Activated T-cell treated with anti-CD3 and anti-CD28 coated beads, Interleukin-2, amount 50 U/mL, for 48 hours (primary cell): ENCODE data around the gene STAT5A.
"Not testable (repeated sequence)": the region's sequence is repeated elsewhere in the genome, so short reads cannot be mapped to it uniquely, and the experiment has no call there.

Experiments used
- DNase-seq, 2 experiments: peaks; one replicate each; pipeline ENCODE4 v3.0.0-alpha.2; 2020

The STAT5A gene

GRCh38 chr17:42338427-42338985, 50.2 kb downstream of the STAT5A start:
- DNase-seq: no peak

- DNase-seq: no peak
These were observed 50.9 kb downstream of the STAT5A start for GRCh38 chr17:42339221-42339620.

GRCh38 chr17:42340691-42341127, 52.4 kb downstream of the STAT5A start:
- peak; percentile 77 to 78 for DNase-seq

GRCh38 chr17:42341568-42341967, 53.3 kb downstream of the STAT5A start:
- DNase-seq: no peak

- peak in 1 of 2 experiments; percentile 68 for DNase-seq
These were observed 54.1 kb downstream of the STAT5A start for GRCh38 chr17:42342242-42343008.

DNA sequence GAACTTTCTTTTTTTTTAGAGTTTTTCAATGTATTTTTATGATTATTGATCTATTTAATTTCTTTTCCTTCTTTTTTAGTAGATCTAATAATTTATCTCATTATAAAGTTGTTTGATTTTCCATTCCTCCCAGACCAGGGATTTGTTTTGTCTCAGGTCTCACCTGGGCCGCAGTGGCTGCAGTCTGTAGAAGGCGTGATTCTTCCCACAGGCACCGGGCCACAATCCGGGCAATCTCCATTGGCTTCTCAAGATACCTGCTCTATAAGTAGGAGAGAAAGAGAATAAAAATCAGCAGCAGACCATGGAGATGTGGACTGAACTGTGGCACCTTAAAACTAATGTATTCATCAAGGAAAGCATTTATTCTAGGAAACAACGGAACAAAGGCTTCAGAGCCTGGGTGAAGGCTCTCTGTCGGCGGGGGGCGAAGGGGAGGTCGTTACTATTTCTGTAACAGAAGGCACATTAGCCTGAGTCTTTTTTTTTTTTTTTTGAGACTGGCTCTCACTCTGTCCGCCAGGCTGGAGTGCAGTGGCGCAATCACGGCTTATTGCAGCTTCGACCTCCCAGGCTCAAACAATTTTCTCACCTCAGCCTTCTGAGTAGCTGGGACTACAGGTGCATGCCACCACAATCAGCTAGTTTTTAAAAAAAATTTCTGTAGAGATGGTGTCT, 57.2 kb downstream of the STAT5A start:
- no peak for DNase-seq

- no peak for DNase-seq
These were observed 58.2 kb downstream of the STAT5A start for GRCh38 chr17:42346481-42346880.

GRCh38 chr17:42347198-42347597, 58.9 kb downstream of the STAT5A start:
- no peak for DNase-seq

DNA sequence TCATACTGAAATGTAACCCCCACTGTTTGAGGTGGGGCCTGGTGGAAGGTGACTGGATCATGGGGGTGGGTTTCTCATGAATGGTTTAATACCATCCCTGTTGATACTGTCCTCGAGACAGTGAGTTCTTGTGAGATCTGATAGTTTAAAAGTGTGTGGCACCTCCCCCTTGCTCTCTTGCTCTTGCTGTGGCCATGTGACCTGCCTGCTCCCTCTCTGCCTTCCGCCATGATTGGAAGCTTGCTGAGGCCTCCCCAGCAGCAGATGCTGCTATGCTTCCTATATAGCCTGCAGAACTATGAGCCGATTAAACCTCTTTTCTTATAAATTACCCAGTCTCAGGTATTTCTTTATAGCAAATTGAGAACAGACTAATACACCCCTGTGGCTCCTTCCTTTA, 59.3 kb downstream of the STAT5A start:
- no peak for DNase-seq

DNA sequence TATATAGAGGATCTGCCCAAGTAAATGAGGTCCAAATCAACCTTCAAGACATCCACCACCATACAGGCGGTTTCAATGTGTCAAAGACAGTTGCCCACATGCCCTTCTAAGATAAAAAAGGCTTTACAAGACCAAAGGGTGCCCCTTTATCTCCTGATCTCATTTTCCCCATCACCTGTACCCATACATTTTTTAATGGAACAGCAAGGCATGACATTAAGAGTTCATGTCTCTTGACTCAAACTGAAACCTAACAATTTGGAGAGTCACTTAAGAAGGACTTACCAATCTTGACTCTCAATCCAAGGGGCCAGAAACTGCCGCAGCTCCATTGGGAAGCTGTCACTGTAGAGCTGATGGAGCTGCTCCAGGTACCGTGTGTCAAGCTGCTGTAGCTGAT, 59.8 kb downstream of the STAT5A start:
- DNase-seq: no peak

DNA sequence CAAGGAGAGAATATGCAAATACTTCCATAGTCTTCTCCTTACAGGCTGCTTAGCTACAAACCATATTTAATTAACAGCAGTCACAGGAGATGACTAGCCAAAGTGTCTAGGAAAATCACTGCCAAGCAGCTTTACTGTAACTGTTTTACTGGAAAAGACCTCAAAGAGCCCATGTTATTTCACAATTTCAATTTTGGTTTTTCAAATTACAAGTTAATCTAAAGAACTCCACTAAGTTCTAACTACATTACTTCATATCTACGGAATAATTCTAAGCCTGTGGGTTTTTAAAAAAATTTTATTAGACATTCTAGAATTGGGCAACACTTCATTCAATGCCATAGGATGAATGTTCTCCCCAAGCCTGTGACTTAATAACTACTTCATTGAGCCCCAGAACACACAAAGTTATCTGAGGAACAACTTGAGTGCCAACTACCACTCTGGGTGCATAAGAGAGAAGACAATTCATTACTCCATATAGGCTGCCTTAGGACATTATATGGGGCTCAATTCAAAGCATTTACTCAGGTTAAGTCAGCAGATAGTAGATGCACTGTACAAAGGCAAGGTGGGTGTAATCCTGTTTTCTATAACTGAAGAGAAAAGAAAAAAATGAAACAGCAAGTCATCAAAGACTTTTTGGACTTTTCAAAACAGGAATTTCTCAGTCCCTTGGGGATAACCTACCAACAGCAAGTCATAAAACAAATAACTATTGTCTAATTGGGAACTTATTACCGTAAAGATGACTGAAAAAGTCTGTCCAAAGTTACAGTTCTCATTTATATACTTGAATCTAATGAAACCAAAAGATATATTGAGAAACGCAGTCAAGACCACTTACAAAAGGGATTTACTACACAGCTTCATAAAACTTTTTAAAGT, 66.9 kb downstream of the STAT5A start:
- DNase-seq: no peak

DNA sequence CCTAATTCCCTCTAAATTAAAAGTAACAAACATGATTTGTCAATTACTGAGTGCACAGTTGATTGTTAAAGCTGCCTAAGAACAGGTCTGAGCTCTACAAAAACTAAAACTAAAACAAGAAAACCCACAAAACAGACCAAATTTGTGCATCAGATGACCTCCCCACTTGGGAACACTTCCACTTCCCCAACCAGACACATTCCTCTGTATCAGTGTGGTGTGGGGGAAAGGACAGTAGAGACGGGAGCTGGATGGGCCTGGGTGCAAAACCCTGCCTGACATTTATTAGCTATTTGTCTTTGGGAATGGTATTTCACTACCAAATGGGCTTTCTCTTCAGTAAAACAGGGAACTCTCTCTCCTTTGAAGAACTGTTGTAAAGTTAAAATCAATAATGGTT, 70.1 kb downstream of the STAT5A start:
- DNase-seq: no peak

DNA sequence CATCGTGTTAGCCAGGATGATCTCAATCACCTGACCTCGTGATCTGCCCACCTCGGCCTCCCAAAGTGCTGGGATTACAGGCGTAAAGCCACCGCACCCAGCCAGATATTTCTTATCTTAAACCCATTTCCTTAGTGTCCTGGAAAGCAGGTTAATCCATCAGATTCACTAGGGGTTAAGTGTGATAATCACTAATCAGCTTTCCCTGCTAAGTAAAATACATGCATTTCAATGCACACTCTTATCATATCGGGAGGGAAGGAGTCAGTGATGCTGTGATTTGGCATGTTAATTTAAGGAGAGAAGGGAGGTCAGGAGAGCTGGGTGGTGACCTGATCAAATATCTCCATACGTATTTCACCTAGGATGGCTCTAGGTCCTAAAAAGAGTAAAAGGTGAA, 70.8 kb downstream of the STAT5A start:
- DNase-seq: no peak

DNA sequence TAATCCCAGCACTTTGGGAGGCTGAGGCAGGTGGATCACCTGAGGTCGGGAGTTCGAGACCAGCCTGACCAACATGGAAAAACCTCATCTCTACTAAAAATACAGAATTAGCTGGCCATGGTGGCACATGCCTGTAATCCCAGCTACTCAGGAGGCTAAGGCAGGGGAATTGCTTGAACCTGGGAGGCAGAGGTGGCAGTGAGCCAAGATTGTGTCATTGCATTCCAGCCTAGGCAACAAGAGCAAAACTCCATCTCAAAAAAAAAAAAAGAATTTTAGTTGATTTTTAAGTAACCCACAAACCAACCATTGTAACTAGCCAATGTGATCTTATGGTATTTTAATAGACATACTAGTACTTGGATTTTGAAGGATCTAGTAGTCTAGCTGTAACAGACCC, 72.1 kb downstream of the STAT5A start:
- DNase-seq: not testable (repeated sequence)
